SH-SY5Y (cell line): ENCODE measurements around the gene HMGN4.

ENCODE experiments used
- GATA2 ChIP-seq: IDR thresholded peaks from 2 replicates; pipeline ENCODE4 v1.6.1; 2011; ENCODE audit warnings: mild to moderate bottlenecking, low read depth, low read length
- GATA3 ChIP-seq: IDR thresholded peaks from 2 replicates; pipeline ENCODE4 v1.6.1; 2011; ENCODE audit warnings: low read depth, mild to moderate bottlenecking, low read length, moderate library complexity

DNA sequence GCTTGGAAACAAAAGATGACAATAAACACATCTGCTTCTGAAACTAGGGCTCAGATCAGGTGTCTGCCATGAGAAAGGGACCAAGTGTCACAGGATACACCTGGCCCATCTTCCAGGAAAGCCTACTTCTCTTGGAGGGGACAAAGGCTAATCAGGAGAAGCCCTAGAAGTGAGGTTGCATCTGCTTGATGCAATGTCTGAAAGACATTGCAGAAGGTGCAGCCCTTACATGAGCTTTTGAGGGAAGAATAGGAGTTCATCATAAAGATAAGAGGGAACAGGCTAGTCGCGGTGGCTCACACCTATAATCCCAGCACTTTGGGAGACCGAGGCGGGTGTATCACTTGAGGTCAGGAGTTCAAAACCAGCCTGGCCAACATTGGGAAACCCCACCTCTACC is 40.6 kb upstream of the HMGN4 start:
- no peak for TF ChIP-seq GATA3
- no peak for TF ChIP-seq GATA2
